ENCODE results near the gene NTRK2. TPM values are rescaled to one million over a fixed set of nuclear protein-coding genes. Genes with fewer than 3 reads are reported as not detected.

Gene NTRK2
- total RNA-seq, 1 experiment from 2014 or later = not detected

- Histone ChIP-seq H3K4me1 (replicated peaks; ENCODE audit: insufficient read depth) (no peaks in the 10 kb centered on the region), H3K9me3 (ENCODE audit: insufficient read depth, low read depth) (no peaks in the 10 kb centered on the region), H3K36me3 (ENCODE audit: low read depth) (no peaks in the 10 kb centered on the region), H2AFZ (no peak overlapping the region), H3F3A (ENCODE audit: insufficient read depth, low read depth) (no peaks in the 10 kb centered on the region), H3K4me3 (no peak overlapping the region), H3K4me2 (no peak overlapping the region), H4K20me1 (ENCODE audit: insufficient read depth) (no peaks in the 10 kb centered on the region), H3K27ac (no peak overlapping the region), H3K27me3 (ENCODE audit: insufficient read depth, low read depth) (no peaks in the 10 kb centered on the region), H3K79me2 (ENCODE audit: low read depth) (no peaks in the 10 kb centered on the region), H3K9me2 (ENCODE audit: insufficient read depth) (no peaks in the 10 kb centered on the region)
- POLR2A ChIA-PET (ENCODE audit: unreplicated experiment) = no interaction called here
- TF ChIP-seq EZH2 (IDR thresholded peaks at IDR 0.05; ENCODE audit: low read depth) (no peak), CTCF (conservative IDR thresholded peaks at IDR 0.05) (no peak)
- no peak for DNase-seq
- CTCF ChIA-PET = no interaction called here
- BruUV-seq (replicated peaks) = no TSS peak
- intact Hi-C loops (cut with micrococcal nuclease; ENCODE audit: unreplicated experiment) = no loop called here
Measured at GRCh38 chr9:84773022-84773421, 103.5 kb downstream of the NTRK2 start.

GRCh38 chr9:84775056-84775643, 105.6 kb downstream of the NTRK2 start:
- CTCF ChIA-PET = no interaction called here

DNA sequence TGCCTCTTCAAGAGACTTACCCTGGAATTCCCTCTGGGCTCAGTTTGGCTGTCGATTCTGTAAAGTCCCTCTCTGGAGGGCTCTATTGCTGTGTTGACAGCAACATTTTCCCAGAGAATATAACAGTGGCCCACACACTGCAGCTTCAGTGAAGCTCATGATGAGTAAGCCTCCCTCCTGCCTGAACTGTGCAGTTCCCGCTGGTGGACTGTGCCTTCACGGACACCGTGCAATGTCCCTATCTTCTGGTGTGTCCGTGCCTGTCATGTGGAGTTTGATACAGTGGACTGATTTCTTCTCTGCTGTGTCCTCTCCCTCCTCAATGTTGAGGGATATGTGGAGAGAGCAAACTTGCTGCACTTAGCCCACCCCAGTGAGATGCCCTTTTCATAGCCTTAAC, 109.0 kb downstream of the NTRK2 start:
- H3K9me3 ChIP-seq (ENCODE audit: insufficient read depth, low read depth) = no peaks in the 10 kb centered on the region
- no peaks in the 10 kb centered on the region for H3K36me3 ChIP-seq (ENCODE audit: low read depth)
- H4K20me1 ChIP-seq (ENCODE audit: insufficient read depth) = no peaks in the 10 kb centered on the region
- no peaks in the 10 kb centered on the region for H3K4me1 ChIP-seq (replicated peaks; ENCODE audit: insufficient read depth)
- POLR2A ChIA-PET (ENCODE audit: unreplicated experiment) = no interaction called here
- CTCF ChIA-PET = no interaction called here
- BruUV-seq (replicated peaks) = no TSS peak
- intact Hi-C loops (cut with micrococcal nuclease; ENCODE audit: unreplicated experiment) = no loop called here
- H3K27me3 ChIP-seq (ENCODE audit: insufficient read depth, low read depth) = peaks cover 4% of the 10 kb centered on the region; the same call in 1 of the 2 replicates
- H3F3A ChIP-seq (ENCODE audit: insufficient read depth, low read depth) = no peaks in the 10 kb centered on the region
- H3K79me2 ChIP-seq (ENCODE audit: low read depth) = no peaks in the 10 kb centered on the region
- TF ChIP-seq EZH2 (IDR thresholded peaks at IDR 0.05; ENCODE audit: low read depth) = no peak
- no peak for TF ChIP-seq CTCF (conservative IDR thresholded peaks at IDR 0.05)
- no peak overlapping the region for H3K4me2 ChIP-seq
- no peak for DNase-seq
- no peaks in the 10 kb centered on the region for H3K9me2 ChIP-seq (ENCODE audit: insufficient read depth)
- H2AFZ ChIP-seq = no peak overlapping the region
- H3K27ac ChIP-seq = no peak overlapping the region
- no peak overlapping the region for H3K4me3 ChIP-seq

More at GRCh38 chr9:84775056-84775643, 105.6 kb downstream of the NTRK2 start:
- no peak overlapping the region for H3K4me2 ChIP-seq
- no peak overlapping the region for H3K27ac ChIP-seq
- H3K4me3 ChIP-seq = no peak overlapping the region
- H3K4me1 ChIP-seq (replicated peaks; ENCODE audit: insufficient read depth) = no peaks in the 10 kb centered on the region
- no peaks in the 10 kb centered on the region for H3K79me2 ChIP-seq (ENCODE audit: low read depth)
- no peak overlapping the region for H2AFZ ChIP-seq
- H3K9me3 ChIP-seq (ENCODE audit: insufficient read depth, low read depth) = no peaks in the 10 kb centered on the region
- intact Hi-C loops (cut with micrococcal nuclease; ENCODE audit: unreplicated experiment) = no loop called here
- POLR2A ChIA-PET (ENCODE audit: unreplicated experiment) = no interaction called here
- no peaks in the 10 kb centered on the region for H3K9me2 ChIP-seq (ENCODE audit: insufficient read depth)
- no peaks in the 10 kb centered on the region for H3F3A ChIP-seq (ENCODE audit: insufficient read depth, low read depth)
- H3K27me3 ChIP-seq (ENCODE audit: insufficient read depth, low read depth) = no peaks in the 10 kb centered on the region; the same call in 1 of the 2 replicates
- BruUV-seq (replicated peaks) = no TSS peak
- H4K20me1 ChIP-seq (ENCODE audit: insufficient read depth) = no peaks in the 10 kb centered on the region
- TF ChIP-seq EZH2 (IDR thresholded peaks at IDR 0.05; ENCODE audit: low read depth) (no peak), CTCF (conservative IDR thresholded peaks at IDR 0.05) (no peak)
- DNase-seq = no peak
- H3K36me3 ChIP-seq (ENCODE audit: low read depth) = no peaks in the 10 kb centered on the region
